ENCODE data around the gene RAD23B.

The RAD23B gene

GRCh38 chr9:107307331-107307730, 24.3 kb downstream of the RAD23B start:
- TF ChIP-seq, protein P1, sequence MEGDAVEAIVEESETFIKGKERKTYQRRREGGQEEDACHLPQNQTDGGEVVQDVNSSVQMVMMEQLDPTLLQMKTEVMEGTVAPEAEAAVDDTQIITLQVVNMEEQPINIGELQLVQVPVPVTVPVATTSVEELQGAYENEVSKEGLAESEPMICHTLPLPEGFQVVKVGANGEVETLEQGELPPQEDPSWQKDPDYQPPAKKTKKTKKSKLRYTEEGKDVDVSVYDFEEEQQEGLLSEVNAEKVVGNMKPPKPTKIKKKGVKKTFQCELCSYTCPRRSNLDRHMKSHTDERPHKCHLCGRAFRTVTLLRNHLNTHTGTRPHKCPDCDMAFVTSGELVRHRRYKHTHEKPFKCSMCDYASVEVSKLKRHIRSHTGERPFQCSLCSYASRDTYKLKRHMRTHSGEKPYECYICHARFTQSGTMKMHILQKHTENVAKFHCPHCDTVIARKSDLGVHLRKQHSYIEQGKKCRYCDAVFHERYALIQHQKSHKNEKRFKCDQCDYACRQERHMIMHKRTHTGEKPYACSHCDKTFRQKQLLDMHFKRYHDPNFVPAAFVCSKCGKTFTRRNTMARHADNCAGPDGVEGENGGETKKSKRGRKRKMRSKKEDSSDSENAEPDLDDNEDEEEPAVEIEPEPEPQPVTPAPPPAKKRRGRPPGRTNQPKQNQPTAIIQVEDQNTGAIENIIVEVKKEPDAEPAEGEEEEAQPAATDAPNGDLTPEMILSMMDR (IDR thresholded peaks at IDR 0.05), result no peak

- TF ChIP-seq, protein P1 (IDR thresholded peaks at IDR 0.05), result no peak
These were observed 25.4 kb downstream of the RAD23B start for GRCh38 chr9:107308461-107308860.

- TF ChIP-seq, protein P1 (IDR thresholded peaks at IDR 0.05), result no peak
These were observed 26.2 kb downstream of the RAD23B start for GRCh38 chr9:107309271-107309670.

DNA sequence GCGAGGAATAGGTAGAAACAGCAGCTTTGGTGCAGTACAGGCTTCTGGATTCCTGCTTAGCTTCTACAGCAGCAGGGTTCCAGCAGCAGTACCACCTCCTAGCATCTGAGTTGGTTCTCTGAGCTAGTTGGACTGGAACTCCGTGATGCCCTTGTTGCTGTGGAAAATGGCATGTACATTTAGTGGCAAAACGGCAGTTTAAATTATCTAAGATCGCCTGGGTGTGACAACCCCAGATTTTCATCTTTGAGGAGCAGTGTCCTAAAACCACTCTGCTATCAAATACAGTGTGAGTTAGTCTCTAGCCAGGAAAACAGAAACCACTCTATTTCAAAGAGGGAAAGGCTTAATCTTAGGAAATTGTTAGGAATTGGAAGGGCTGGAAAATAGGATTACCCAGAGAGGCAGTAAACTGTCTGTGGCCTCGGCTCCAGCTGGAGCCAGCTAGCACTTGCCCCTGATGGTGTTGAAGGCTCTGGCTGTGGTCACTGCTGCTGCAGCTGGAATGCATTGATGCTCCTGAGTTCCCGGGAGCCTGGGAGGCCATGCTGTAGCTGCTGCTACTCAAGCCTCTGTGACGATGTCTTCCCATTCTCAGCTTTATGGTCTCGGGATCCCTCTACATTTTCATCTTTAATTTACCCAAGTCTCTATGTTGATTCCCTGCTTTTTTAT, 29.4 kb downstream of the RAD23B start:
- TF ChIP-seq, protein P1 (IDR thresholded peaks at IDR 0.05), result no peak

- TF ChIP-seq, protein P1 (IDR thresholded peaks at IDR 0.05), result no peak
These were observed 30.5 kb downstream of the RAD23B start for GRCh38 chr9:107313555-107314096.

GRCh38 chr9:107314763-107315162, 31.7 kb downstream of the RAD23B start:
- TF ChIP-seq, protein P1 (IDR thresholded peaks at IDR 0.05), result no peak

DNA sequence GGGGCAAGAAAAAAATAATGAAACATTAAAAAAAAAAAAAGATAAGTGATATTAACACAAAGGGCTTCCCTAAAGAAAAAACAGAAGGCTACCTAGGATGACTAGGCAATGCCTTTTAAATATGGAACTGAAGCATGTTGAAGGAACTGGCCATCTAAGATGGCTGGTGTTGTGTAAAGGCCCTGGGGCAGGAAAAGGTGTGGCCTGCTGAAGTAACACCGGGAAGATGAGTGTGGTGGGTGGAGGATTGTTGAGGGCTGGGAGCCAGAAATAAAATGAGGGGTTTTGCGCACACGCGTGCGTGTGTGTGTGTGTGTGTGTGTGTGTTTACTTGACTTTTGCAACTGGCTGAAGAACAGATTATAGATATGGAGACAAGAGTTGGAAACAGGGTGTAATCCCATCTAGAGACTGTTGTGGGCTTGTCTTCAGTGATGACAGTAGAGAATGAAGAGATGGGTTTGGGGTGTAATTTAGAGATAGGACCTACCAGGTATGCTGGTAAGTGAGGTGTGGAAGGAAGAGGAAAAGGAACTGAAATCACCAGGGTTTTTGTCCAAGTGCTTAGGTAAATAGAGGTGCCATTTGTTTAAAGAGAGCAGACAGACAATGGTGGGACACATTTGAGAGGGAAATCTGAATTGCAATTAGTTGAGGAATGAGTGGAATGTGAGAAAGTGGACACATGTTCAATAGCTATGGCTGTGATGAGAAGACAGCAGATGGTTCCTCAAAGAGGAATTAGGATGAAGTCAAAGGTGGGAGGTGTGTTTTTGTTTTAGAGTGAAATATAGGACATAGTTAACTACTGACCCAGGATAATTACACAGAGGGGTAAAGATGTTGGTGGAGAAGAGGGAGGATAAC, 33.9 kb downstream of the RAD23B start:
- TF ChIP-seq, protein P1 (IDR thresholded peaks at IDR 0.05), result no peak

All from LNCAP (cell line).